ENCODE results near the gene RAPGEF4.

The RAPGEF4 gene

GRCh38 chr2:172997031-172997430 is 261.4 kb downstream of the RAPGEF4 start:
- no peak for DNase-seq (ENCODE audit: low spot score)

- no peak for DNase-seq (ENCODE audit: low spot score)
Measured at GRCh38 chr2:172998547-172999272, 263.1 kb downstream of the RAPGEF4 start.

GRCh38 chr2:172999641-173000386 is 264.2 kb downstream of the RAPGEF4 start:
- DNase-seq (ENCODE audit: low spot score), result no peak

- DNase-seq (ENCODE audit: low spot score), result no peak
Measured at GRCh38 chr2:173001664-173002604, 266.3 kb downstream of the RAPGEF4 start.

- DNase-seq (ENCODE audit: low spot score), result no peak
Measured at GRCh38 chr2:173002751-173003541, 267.3 kb downstream of the RAPGEF4 start.

GRCh38 chr2:173008786-173009185 is 273.1 kb downstream of the RAPGEF4 start:
- peak; percentile 17 for DNase-seq (ENCODE audit: low spot score)

GRCh38 chr2:173010233-173010632 is 274.6 kb downstream of the RAPGEF4 start:
- no peak for DNase-seq (ENCODE audit: low spot score)

GRCh38 chr2:173016451-173016850 is 280.8 kb downstream of the RAPGEF4 start:
- DNase-seq (ENCODE audit: low spot score), result no peak

GRCh38 chr2:173017646-173018420 is 282.2 kb downstream of the RAPGEF4 start:
- no peak for DNase-seq (ENCODE audit: low spot score)

- DNase-seq (ENCODE audit: low spot score), result no peak
Measured at GRCh38 chr2:173019755-173020154, 284.1 kb downstream of the RAPGEF4 start.

GRCh38 chr2:173021939-173022371 is 286.3 kb downstream of the RAPGEF4 start:
- DNase-seq (ENCODE audit: low spot score), result no peak

- DNase-seq (ENCODE audit: low spot score), result no peak
Measured at GRCh38 chr2:173023718-173024117, 288.1 kb downstream of the RAPGEF4 start.

- no peak for DNase-seq (ENCODE audit: low spot score)
Measured at GRCh38 chr2:173026479-173026878, 290.8 kb downstream of the RAPGEF4 start.

- peak; percentile 87 for DNase-seq (ENCODE audit: low spot score)
Measured at GRCh38 chr2:173027181-173028128, 291.8 kb downstream of the RAPGEF4 start.

GRCh38 chr2:173028141-173028540 is 292.5 kb downstream of the RAPGEF4 start:
- no peak for DNase-seq (ENCODE audit: low spot score)

- no peak for DNase-seq (ENCODE audit: low spot score)
Measured at GRCh38 chr2:173028671-173029070, 293.0 kb downstream of the RAPGEF4 start.

GRCh38 chr2:173030561-173031490 is 295.2 kb downstream of the RAPGEF4 start:
- no peak for DNase-seq (ENCODE audit: low spot score)

GRCh38 chr2:173032032-173032431 is 296.4 kb downstream of the RAPGEF4 start:
- no peak for DNase-seq (ENCODE audit: low spot score)
